Loucy (cell line): Measurements from ENCODE around the gene STRADB.

Experiments
- H2AFZ ChIP-seq: fragments of 200-600 bp; sonication (generic); 2 replicates; pipeline ENCODE4 v1.6.0; 2016; ENCODE audit warnings: antibody characterized with exemption, mild to moderate bottlenecking, low read length, moderate library complexity
- H3F3A ChIP-seq: fragments of 200-600 bp; 2 replicates; pipeline ENCODE4 v1.6.0; 2016; ENCODE audit warnings: antibody characterized with exemption, low read depth, mild to moderate bottlenecking
- H3K27me3 ChIP-seq: fragments of 200-600 bp; sonication (generic); 2 replicates; pipeline ENCODE4 v1.6.1; 2014; ENCODE audit warnings: low read length, mild to moderate bottlenecking; ENCODE audit not compliant: insufficient read depth, poor library complexity, severe bottlenecking
- H3K36me3 ChIP-seq: fragments of 200-600 bp; sonication (generic); 2 replicates; pipeline ENCODE4 v1.6.1; 2016; ENCODE audit warnings: low read length; ENCODE audit not compliant: insufficient read depth
- H3K4me1 ChIP-seq: fragments of 200-600 bp; sonication (generic); 2 replicates; pipeline ENCODE4 v1.5.1; 2014; ENCODE audit warnings: low read length, mild to moderate bottlenecking; ENCODE audit not compliant: insufficient read depth, poor library complexity, severe bottlenecking
- H3K4me2 ChIP-seq: fragments of 200-600 bp; sonication (generic); 2 replicates; pipeline ENCODE4 v1.6.0; 2014; ENCODE audit warnings: antibody characterized with exemption, low read length, low read depth, mild to moderate bottlenecking; ENCODE audit not compliant: poor library complexity, severe bottlenecking
- H3K4me3 ChIP-seq: fragments of 200-600 bp; sonication (generic); 2 replicates; pipeline ENCODE4 v1.5.1; 2014; ENCODE audit warnings: low read length, mild to moderate bottlenecking, mixed read lengths; ENCODE audit not compliant: poor library complexity, severe bottlenecking
- H3K79me2 ChIP-seq: fragments of 200-600 bp; sonication (generic); 2 replicates; pipeline ENCODE4 v1.6.1; 2014; ENCODE audit warnings: low read length; ENCODE audit not compliant: insufficient read depth
- H3K9ac ChIP-seq: fragments of 200-600 bp; sonication (generic); 2 replicates; pipeline ENCODE4 v1.6.0; 2014; ENCODE audit warnings: mild to moderate bottlenecking, low read depth, low read length, moderate library complexity; ENCODE audit not compliant: poor library complexity, severe bottlenecking
- H3K9me2 ChIP-seq: fragments of 200-600 bp; sonication (generic); replicated peaks from 2 replicates; pipeline ENCODE4 v1.6.1; 2016; ENCODE audit warnings: low read depth, low read length, mixed read lengths
- H3K9me3 ChIP-seq: fragments of 200-600 bp; sonication (generic); 2 replicates; pipeline ENCODE4 v1.6.1; 2014; ENCODE audit warnings: mild to moderate bottlenecking, antibody characterized with exemption, low read length, low read depth; ENCODE audit not compliant: insufficient read depth
- H4K20me1 ChIP-seq: fragments of 200-600 bp; sonication (generic); 2 replicates; pipeline ENCODE4 v1.6.0; 2014; ENCODE audit warnings: antibody characterized with exemption, low read length, mild to moderate bottlenecking; ENCODE audit not compliant: insufficient read depth, poor library complexity, severe bottlenecking
- CTCF ChIP-seq: fragments of 200-600 bp; sonication (generic); conservative IDR thresholded peaks from 2 replicates; pipeline ENCODE4 v1.5.1; 2014; ENCODE audit warnings: mild to moderate bottlenecking, antibody characterized with exemption, low read length
- EZH2phosphoT487 ChIP-seq: fragments of 200-600 bp; IDR thresholded peaks from 2 replicates; pipeline ENCODE4 v1.6.1; 2018; ENCODE audit warnings: antibody characterized with exemption, mild to moderate bottlenecking, moderate library complexity, borderline replicate concordance

Gene STRADB

GRCh38 chr2:201415149-201415548, 36.4 kb upstream of the STRADB start:
- Histone ChIP-seq H3K9me2 (no peaks in the 10 kb centered on the region), H4K20me1 (no peaks in the 10 kb centered on the region), H2AFZ (no peak overlapping the region), H3K4me3 (no peak overlapping the region), H3F3A (peaks cover 3% of the 10 kb centered on the region; the same call in 1 of the 2 replicates), H3K9me3 (no peaks in the 10 kb centered on the region), H3K27me3 (no peaks in the 10 kb centered on the region), H3K4me1 (peaks cover 38% of the 10 kb centered on the region), H3K4me2 (peak overlapping the region; percentile 74), H3K79me2 (peaks cover 10% of the 10 kb centered on the region; the same call in 1 of the 2 replicates), H3K36me3 (no peaks in the 10 kb centered on the region), H3K9ac (no peak overlapping the region)
- TF ChIP-seq EZH2phosphoT487, result no peak

GRCh38 chr2:201419057-201419635, 32.4 kb upstream of the STRADB start:
- no peaks in the 10 kb centered on the region for H3K36me3 ChIP-seq
- no peaks in the 10 kb centered on the region for H3K27me3 ChIP-seq
- TF ChIP-seq CTCF, result peak; percentile 35
- no peak for TF ChIP-seq EZH2phosphoT487
- peaks cover under 1% of the 10 kb centered on the region; the same call in 1 of the 2 replicates for H3F3A ChIP-seq
- no peaks in the 10 kb centered on the region for H3K9me3 ChIP-seq
- H3K4me3 ChIP-seq, result no peak overlapping the region
- no peak overlapping the region for H3K4me2 ChIP-seq
- peaks cover 31% of the 10 kb centered on the region for H3K4me1 ChIP-seq
- no peaks in the 10 kb centered on the region for H3K9me2 ChIP-seq
- no peaks in the 10 kb centered on the region for H3K79me2 ChIP-seq
- H4K20me1 ChIP-seq, result no peaks in the 10 kb centered on the region
- no peak overlapping the region for H3K9ac ChIP-seq
- H2AFZ ChIP-seq, result no peak overlapping the region

GRCh38 chr2:201419986-201420385, 31.6 kb upstream of the STRADB start:
- no peak overlapping the region for H2AFZ ChIP-seq
- H3K4me1 ChIP-seq, result peaks cover 25% of the 10 kb centered on the region
- H4K20me1 ChIP-seq, result no peaks in the 10 kb centered on the region

More at GRCh38 chr2:201419986-201420385, 31.6 kb upstream of the STRADB start:
- Histone ChIP-seq H3K9me3 (no peaks in the 10 kb centered on the region), H3K27me3 (no peaks in the 10 kb centered on the region), H3K4me3 (no peak overlapping the region), H3K9me2 (no peaks in the 10 kb centered on the region), H3K9ac (no peak overlapping the region), H3K79me2 (no peaks in the 10 kb centered on the region), H3K4me2 (no peak overlapping the region), H3F3A (no peaks in the 10 kb centered on the region; the same call in 1 of the 2 replicates), H3K36me3 (no peaks in the 10 kb centered on the region)
- TF ChIP-seq EZH2phosphoT487 (no peak), CTCF (no peak)
